Ascending aorta (tissue), 2 donors: ENCODE measurements around the gene NRL. TPM values are rescaled to one million over a fixed set of nuclear protein-coding genes. Genes with fewer than 3 reads are reported as not detected.

Source experiments
- DNase-seq, 2 donors: peaks; one replicate each; pipeline ENCODE4 v3.0.0-alpha.2; 2019; ENCODE audit warnings: low spot score in 2 of 2
- H3K27ac ChIP-seq, 2 donors: fragments of 200-600 bp; sonication (generic); one replicate each; pipeline ENCODE4 v1.5.1; 2016 to 2017; ENCODE audit warnings: mild to moderate bottlenecking in 1 of 2
- H3K27me3 ChIP-seq: fragments of 200-600 bp; sonication (generic); one replicate; pipeline ENCODE4 v1.5.1; 2017
- H3K36me3 ChIP-seq, 2 donors: fragments of 200-600 bp; sonication (generic); one replicate each; pipeline ENCODE4 v1.5.1; 2016
- H3K4me1 ChIP-seq, 2 donors: fragments of 200-600 bp; sonication (generic); one replicate each; pipeline ENCODE4 v1.5.1; 2016 to 2017; ENCODE audit warnings: mild to moderate bottlenecking in 1 of 2
- H3K4me3 ChIP-seq, 2 donors: fragments of 200-600 bp; sonication (generic); one replicate each; pipeline ENCODE4 v1.5.1; 2016 to 2017; ENCODE audit warnings: mild to moderate bottlenecking in 1 of 2
- H3K9me3 ChIP-seq, 2 donors: fragments of 200-600 bp; sonication (generic); one replicate each; pipeline ENCODE4 v1.5.1; 2016
- intact Hi-C: fragments of 100-400 bp; cut with DNase I; formaldehyde crosslinking; loops from one replicate; pipeline ENCODE4 v1.15.1; 2023
- total RNA-seq: library from RNA; depleted of rRNA; stranded (reverse); fragments of >200 nt; gene quantifications from one replicate; pipeline ENCODE4 v1.1.0, GENCODE V29; 2016
- TF ChIP-seq, protein P1 (sequence below), 3 experiments: fragments of 200-600 bp in 2 of 3; fragments of 450-650 bp in 1 of 3; sonication (generic) in 2 of 3; IDR thresholded peaks; one replicate each; pipeline ENCODE4 v1.5.1; 2016 to 2019; ENCODE audit warnings: antibody characterized with exemption in 3 of 3, mild to moderate bottlenecking in 1 of 3, moderate library complexity in 1 of 3

NRL gene
- total RNA-seq, 1 donor from 2014 or later: not detected

DNA sequence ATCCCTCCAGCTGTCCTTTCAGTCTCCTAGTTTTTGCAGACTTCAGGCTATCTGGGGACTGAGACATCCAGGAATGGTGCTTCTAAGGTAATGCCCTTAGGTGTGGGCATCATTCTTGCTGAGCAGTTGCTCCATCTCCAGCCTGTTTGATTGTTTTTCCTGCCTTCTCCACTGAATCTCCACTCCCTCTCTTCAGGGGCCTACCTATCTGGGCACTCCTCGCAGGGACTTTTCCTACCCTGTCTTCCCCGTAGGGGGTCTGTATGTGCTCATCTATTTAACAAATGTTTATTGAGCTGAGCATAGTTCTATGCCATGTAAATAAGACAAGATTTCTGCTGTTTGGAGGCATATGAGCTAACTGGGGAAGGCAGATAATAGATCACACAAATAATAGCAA lies 18.2 kb upstream of the NRL start:
- peaks cover 4 to 5% of the 10 kb centered on the region in 2 donors for H3K36me3 ChIP-seq
- TF ChIP-seq, protein P1, sequence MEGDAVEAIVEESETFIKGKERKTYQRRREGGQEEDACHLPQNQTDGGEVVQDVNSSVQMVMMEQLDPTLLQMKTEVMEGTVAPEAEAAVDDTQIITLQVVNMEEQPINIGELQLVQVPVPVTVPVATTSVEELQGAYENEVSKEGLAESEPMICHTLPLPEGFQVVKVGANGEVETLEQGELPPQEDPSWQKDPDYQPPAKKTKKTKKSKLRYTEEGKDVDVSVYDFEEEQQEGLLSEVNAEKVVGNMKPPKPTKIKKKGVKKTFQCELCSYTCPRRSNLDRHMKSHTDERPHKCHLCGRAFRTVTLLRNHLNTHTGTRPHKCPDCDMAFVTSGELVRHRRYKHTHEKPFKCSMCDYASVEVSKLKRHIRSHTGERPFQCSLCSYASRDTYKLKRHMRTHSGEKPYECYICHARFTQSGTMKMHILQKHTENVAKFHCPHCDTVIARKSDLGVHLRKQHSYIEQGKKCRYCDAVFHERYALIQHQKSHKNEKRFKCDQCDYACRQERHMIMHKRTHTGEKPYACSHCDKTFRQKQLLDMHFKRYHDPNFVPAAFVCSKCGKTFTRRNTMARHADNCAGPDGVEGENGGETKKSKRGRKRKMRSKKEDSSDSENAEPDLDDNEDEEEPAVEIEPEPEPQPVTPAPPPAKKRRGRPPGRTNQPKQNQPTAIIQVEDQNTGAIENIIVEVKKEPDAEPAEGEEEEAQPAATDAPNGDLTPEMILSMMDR (IDR thresholded peaks at IDR 0.05): no peak
- intact Hi-C loops: no loop called here
- H3K27ac ChIP-seq: no peak overlapping the region
- H3K4me1 ChIP-seq: peaks cover 5 to 15% of the 10 kb centered on the region in 2 donors
- no peak for DNase-seq
- no peaks in the 10 kb centered on the region for H3K27me3 ChIP-seq
- no peaks in the 10 kb centered on the region for H3K9me3 ChIP-seq
- no peak overlapping the region for H3K4me3 ChIP-seq

DNA sequence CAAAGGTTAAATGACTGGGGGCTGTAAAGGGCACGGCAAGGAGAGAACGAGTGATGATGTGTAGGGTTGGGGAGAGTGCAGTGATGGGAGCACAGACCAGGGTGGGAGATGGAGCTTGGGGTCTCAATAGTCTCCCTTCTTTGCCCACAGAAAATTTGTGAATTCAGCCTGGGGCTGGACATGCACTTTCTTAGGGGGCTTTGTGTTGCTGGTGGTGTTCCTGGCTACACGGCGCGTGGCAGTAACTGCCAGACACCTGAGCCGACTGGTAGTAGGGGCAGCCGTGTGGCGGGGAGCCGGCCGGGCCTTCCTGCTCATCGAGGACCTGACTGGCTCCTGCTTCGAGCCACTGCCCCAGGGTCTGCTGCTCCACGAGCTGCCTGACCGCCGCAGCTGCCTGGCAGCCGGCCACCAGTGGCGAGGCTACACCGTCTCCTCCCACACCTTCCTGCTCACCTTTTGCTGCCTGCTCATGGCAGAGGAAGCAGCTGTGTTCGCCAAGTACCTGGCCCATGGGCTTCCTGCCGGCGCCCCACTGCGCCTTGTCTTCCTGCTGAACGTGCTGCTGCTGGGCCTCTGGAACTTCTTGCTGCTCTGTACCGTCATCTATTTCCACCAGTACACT lies 17.4 kb upstream of the NRL start:
- Histone ChIP-seq H3K4me1 (peaks cover 5 to 14% of the 10 kb centered on the region in 2 donors), H3K9me3 (no peaks in the 10 kb centered on the region), H3K4me3 (no peak overlapping the region), H3K36me3 (no peaks in the 10 kb centered on the region), H3K27ac (no peak overlapping the region), H3K27me3 (no peaks in the 10 kb centered on the region)
- TF ChIP-seq, protein P1 (IDR thresholded peaks at IDR 0.05): no peak
- DNase-seq: no peak
- intact Hi-C loops: no loop called here

DNA sequence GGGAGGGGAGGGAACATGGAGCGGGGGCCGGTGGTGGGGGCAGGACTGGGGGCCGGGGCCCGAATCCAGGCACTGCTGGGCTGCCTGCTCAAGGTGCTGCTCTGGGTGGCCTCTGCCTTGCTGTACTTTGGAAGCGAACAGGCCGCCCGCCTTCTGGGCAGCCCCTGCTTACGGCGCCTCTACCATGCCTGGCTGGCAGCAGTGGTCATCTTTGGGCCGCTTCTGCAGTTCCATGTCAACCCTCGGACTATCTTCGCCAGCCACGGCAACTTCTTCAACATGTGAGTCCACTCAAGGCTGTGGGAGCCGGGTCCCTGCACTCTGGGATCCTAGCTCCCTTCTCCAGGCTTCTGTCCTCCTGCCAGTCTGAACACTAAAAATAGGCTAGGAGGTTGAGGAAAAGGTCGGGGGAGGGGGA lies 16.8 kb upstream of the NRL start:
- no peak for DNase-seq
- no peak overlapping the region for H3K4me3 ChIP-seq
- H3K27ac ChIP-seq: no peak overlapping the region
- H3K27me3 ChIP-seq: no peaks in the 10 kb centered on the region
- H3K4me1 ChIP-seq: peaks cover under 1 to 7% of the 10 kb centered on the region in 2 donors
- no peaks in the 10 kb centered on the region for H3K9me3 ChIP-seq
- TF ChIP-seq, protein P1 (IDR thresholded peaks at IDR 0.05): no peak
- intact Hi-C loops: no loop called here
- H3K36me3 ChIP-seq: no peaks in the 10 kb centered on the region

DNA sequence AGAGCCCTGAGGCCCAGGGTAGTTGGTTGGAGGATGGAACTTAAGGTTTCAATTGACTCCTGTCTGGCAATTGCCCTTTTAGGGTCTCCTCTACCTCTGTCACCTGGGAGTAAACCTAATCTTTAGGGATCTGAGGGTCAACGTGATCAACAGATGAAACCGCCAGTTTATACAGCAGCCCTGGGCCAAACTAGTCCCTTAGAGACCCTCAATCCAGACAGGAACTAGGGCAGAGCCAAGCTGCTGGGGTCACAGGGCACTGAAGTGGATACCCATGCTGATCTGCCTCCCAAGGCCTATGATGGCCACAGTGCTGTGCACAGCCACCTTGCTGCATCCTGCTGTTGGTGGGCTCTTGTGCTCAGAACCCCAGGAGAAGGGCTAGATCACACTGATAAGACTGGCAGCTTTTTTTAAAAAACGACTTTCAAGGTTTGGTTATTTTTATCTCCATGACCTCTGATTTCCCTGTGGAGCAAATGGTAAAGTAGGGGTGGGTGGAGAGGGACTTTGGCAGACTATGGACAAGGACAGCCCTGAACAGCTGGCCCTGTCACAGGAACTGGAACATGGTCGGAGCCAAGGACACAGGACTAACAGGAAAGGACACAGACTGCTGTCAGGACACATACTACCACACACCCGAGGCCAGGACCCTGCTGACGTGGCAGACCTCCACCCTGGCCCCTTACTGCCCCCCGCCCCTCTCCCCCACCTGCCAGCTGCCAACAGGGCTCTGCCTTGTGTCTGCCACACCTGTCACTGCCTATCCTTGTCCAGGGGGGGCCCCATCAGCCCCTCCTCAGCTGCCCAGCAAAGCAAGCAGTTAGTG lies 16.2 kb upstream of the NRL start:
- TF ChIP-seq, protein P1 (IDR thresholded peaks at IDR 0.05): no peak
- Histone ChIP-seq H3K9me3 (no peaks in the 10 kb centered on the region), H3K4me1 (peaks cover 0 to 4% of the 10 kb centered on the region in 2 donors), H3K36me3 (no peaks in the 10 kb centered on the region), H3K27me3 (no peaks in the 10 kb centered on the region), H3K27ac (no peak overlapping the region), H3K4me3 (no peak overlapping the region)
- no peak for DNase-seq
- intact Hi-C loops: no loop called here

DNA sequence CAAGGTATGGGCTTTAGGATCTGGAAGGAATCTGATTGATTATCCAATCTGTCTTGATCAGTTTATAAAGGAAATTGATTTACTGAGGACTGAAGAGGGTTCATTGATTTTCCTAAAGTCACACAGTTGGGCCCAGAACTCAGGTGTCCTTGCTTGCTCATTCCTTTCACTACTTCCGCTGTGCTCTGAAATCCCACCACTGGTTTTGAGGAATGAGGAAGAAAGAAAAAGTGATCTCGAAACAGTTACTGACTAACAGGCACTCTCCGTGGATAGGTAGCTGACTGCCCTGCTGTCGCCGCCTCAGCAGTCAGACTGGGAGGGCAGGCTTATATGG lies 15.6 kb upstream of the NRL start, which contains the start of gene FITM1:
Gene FITM1, plus strand, starts transcription at position 280 of the 337 bp plus-strand sequence. CDS start 905 bp downstream, outside the sequence.
- H3K27me3 ChIP-seq: no peaks in the 10 kb centered on the region
- H3K4me1 ChIP-seq: peaks cover 0 to under 1% of the 10 kb centered on the region in 2 donors
- TF ChIP-seq, protein P1 (IDR thresholded peaks at IDR 0.05): no peak
- no peak within 1 kb of the TSS for H3K4me3 ChIP-seq
- H3K36me3 ChIP-seq: no peaks in the 10 kb centered on the region
- no peaks in the 10 kb centered on the region for H3K9me3 ChIP-seq
- no peak within 1 kb of the TSS for H3K27ac ChIP-seq
- DNase-seq: no peak
- intact Hi-C loops: no loop called here
